Measurements from ENCODE around the gene RCC1.

DNA sequence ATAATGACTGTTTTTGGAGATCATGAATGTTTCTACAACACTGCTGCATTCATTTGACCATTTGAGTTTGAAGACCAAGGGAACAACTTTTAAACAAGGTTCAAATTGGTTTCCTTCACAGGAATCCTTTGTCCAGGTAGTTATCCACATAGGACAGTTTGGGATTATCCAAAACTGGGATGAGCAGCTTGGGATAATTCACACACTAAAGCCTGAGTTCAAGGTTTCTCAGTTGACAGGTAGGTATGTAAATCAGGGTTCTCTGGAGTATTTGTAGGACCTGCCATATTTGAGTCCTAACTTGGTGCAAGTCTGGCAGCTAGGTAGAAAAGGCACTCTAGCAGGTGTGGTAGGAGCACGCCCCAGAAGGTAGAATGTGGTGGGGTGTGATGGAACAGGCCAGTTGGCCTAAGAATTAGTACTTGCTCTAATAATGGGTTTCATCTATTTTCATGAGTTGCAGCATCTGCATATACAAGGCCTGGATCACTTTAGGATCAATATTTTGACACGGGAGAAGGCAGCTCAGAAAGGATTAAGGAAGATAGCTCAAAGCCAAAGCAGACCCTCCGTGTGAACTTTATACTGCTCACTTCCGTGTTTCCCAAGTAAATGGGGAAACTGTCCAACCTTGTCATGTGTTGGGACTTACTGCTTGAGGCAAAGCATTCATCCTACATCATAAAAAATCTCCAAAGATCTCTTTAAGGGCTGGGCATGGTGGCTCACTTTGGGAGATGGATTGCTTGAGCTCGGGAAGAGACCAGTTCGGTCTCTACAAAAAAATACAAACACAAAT lies 72.1 kb downstream of the RCC1 start:
- TF ChIP-seq, protein P1, sequence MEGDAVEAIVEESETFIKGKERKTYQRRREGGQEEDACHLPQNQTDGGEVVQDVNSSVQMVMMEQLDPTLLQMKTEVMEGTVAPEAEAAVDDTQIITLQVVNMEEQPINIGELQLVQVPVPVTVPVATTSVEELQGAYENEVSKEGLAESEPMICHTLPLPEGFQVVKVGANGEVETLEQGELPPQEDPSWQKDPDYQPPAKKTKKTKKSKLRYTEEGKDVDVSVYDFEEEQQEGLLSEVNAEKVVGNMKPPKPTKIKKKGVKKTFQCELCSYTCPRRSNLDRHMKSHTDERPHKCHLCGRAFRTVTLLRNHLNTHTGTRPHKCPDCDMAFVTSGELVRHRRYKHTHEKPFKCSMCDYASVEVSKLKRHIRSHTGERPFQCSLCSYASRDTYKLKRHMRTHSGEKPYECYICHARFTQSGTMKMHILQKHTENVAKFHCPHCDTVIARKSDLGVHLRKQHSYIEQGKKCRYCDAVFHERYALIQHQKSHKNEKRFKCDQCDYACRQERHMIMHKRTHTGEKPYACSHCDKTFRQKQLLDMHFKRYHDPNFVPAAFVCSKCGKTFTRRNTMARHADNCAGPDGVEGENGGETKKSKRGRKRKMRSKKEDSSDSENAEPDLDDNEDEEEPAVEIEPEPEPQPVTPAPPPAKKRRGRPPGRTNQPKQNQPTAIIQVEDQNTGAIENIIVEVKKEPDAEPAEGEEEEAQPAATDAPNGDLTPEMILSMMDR (conservative IDR thresholded peaks at IDR 0.05 in 1 of 2, IDR thresholded peaks at IDR 0.05 in 1 of 2; ENCODE audit: low read depth in 1 of 2, low read length in 2 of 2) = no peak
- TF ChIP-seq EZH2 (IDR thresholded peaks at IDR 0.05; ENCODE audit: low read length, missing control alignments) = no peak

All from fibroblast of lung (primary cell).